ENCODE measurements around the gene ENO2.
A peak's percentile ranks its signal among the peaks of the same experiment; 100 is the strongest.

Gene ENO2

DNA sequence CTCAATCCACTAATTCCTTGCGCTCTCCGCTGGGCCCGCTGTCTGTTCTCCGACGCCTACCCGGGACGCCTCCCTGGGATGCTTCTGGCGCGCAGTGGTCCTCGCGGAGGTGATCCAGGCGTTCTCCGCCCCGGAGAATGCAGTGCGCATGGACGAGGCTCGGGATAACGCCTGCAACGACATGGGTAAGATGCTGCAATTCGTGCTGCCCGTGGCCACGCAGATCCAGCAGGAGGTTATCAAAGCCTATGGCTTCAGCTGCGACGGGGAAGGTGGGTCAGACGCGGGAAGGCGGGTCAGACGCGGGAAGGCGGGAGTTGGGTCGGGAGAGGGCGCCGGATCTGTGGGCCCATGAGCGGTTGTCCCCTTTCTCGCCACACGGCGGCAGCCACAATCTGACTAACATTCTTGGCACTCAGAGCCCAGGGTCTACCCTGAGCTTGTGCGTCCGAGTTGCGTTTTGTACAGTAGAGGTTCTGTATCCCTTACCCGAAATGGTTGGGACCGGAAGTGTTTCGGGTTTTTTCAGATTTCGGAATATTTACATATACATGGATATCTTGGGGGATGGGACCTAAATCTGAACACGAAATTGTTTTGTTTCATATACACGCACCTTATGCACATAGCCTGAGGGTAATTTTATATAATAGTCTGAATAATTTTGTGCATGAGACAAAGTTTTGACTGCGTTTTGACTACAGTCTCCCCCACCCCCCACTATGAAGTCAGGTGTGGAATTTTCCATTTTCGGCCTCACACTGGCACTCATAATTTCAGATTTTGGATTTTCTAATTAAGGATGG, 30.2 kb downstream of the ENO2 start:
- no peaks in the 10 kb centered on the region for H3K9me2 ChIP-seq (replicated peaks; ENCODE audit: insufficient read depth, low read length)
- H3K27ac ChIP-seq (ENCODE audit: low read length), result peak overlapping the region; percentile 93
- peak overlapping the region; percentile 90 for H3K4me3 ChIP-seq (ENCODE audit: low read length)
- peak; percentile 92 for DNase-seq
- H4K20me1 ChIP-seq (ENCODE audit: insufficient read depth, low read length), result no peaks in the 10 kb centered on the region
- no peaks in the 10 kb centered on the region for H3K9me3 ChIP-seq (replicated peaks; ENCODE audit: insufficient read depth, low read length)
- H3K4me1 ChIP-seq (ENCODE audit: low read length), result peaks cover 24% of the 10 kb centered on the region
- H3K79me2 ChIP-seq (ENCODE audit: low read length), result peaks cover 9% of the 10 kb centered on the region; the same call in 1 of the 2 replicates
- no peak for TF ChIP-seq EZH2phosphoT487 (IDR thresholded peaks at IDR 0.05; ENCODE audit: low read length)
- TF ChIP-seq, protein P1, sequence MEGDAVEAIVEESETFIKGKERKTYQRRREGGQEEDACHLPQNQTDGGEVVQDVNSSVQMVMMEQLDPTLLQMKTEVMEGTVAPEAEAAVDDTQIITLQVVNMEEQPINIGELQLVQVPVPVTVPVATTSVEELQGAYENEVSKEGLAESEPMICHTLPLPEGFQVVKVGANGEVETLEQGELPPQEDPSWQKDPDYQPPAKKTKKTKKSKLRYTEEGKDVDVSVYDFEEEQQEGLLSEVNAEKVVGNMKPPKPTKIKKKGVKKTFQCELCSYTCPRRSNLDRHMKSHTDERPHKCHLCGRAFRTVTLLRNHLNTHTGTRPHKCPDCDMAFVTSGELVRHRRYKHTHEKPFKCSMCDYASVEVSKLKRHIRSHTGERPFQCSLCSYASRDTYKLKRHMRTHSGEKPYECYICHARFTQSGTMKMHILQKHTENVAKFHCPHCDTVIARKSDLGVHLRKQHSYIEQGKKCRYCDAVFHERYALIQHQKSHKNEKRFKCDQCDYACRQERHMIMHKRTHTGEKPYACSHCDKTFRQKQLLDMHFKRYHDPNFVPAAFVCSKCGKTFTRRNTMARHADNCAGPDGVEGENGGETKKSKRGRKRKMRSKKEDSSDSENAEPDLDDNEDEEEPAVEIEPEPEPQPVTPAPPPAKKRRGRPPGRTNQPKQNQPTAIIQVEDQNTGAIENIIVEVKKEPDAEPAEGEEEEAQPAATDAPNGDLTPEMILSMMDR (IDR thresholded peaks at IDR 0.05; ENCODE audit: low read length), result peak; percentile 92
- peak overlapping the region; percentile 87 for H3K9ac ChIP-seq (ENCODE audit: low read length)
- peaks cover 56% of the 10 kb centered on the region for H3F3A ChIP-seq (ENCODE audit: insufficient read depth, low read length)
- H3K36me3 ChIP-seq (replicated peaks; ENCODE audit: insufficient read depth, low read length), result no peaks in the 10 kb centered on the region
- peak overlapping the region; percentile 47; the same call in 1 of the 2 replicates for H2AFZ ChIP-seq (ENCODE audit: low read length)
- H3K27me3 ChIP-seq (replicated peaks; ENCODE audit: insufficient read depth, low read length), result no peaks in the 10 kb centered on the region
- H3K4me2 ChIP-seq (ENCODE audit: low read depth, low read length), result peak overlapping the region; percentile 84

DNA sequence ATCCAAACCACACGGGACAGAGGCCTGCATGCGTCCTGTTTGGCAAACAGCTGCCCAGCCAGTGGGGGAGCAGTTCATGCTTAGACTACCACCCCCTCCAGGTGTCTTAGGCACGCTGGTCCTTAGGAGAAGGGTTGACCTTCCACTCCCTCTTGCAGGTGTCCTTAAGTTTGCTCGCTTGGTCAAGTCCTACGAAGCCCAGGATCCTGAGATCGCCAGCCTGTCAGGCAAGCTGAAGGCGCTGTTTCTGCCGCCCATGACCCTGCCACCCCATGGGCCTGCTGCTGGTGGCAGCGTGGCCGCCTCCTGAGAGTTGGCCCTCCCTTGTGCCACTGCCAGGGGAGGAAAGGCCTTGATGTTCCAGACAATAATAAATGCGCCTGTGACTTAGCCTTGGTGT, 31.2 kb downstream of the ENO2 start:
- Histone ChIP-seq H3K9me3 (replicated peaks; ENCODE audit: insufficient read depth, low read length) (no peaks in the 10 kb centered on the region), H3K36me3 (replicated peaks; ENCODE audit: insufficient read depth, low read length) (no peaks in the 10 kb centered on the region), H3K27me3 (replicated peaks; ENCODE audit: insufficient read depth, low read length) (no peaks in the 10 kb centered on the region), H3F3A (ENCODE audit: insufficient read depth, low read length) (peaks cover 60% of the 10 kb centered on the region), H3K4me1 (ENCODE audit: low read length) (peaks cover 34% of the 10 kb centered on the region), H3K9ac (ENCODE audit: low read length) (peak overlapping the region; percentile 87), H2AFZ (ENCODE audit: low read length) (no peak overlapping the region), H3K79me2 (ENCODE audit: low read length) (peaks cover 17% of the 10 kb centered on the region), H3K4me3 (ENCODE audit: low read length) (peak overlapping the region; percentile 90), H3K27ac (ENCODE audit: low read length) (peak overlapping the region; percentile 93), H3K4me2 (ENCODE audit: low read depth, low read length) (peak overlapping the region; percentile 84), H4K20me1 (ENCODE audit: insufficient read depth, low read length) (no peaks in the 10 kb centered on the region), H3K9me2 (replicated peaks; ENCODE audit: insufficient read depth, low read length) (no peaks in the 10 kb centered on the region)
- no peak for TF ChIP-seq EZH2 (optimal IDR thresholded peaks at IDR 0.05; ENCODE audit: low read depth, low read length)
- no peak for TF ChIP-seq EZH2phosphoT487 (IDR thresholded peaks at IDR 0.05; ENCODE audit: low read length)
- TF ChIP-seq, protein P1 (IDR thresholded peaks at IDR 0.05; ENCODE audit: low read length), result no peak
- peak; percentile 57 for DNase-seq

DNA sequence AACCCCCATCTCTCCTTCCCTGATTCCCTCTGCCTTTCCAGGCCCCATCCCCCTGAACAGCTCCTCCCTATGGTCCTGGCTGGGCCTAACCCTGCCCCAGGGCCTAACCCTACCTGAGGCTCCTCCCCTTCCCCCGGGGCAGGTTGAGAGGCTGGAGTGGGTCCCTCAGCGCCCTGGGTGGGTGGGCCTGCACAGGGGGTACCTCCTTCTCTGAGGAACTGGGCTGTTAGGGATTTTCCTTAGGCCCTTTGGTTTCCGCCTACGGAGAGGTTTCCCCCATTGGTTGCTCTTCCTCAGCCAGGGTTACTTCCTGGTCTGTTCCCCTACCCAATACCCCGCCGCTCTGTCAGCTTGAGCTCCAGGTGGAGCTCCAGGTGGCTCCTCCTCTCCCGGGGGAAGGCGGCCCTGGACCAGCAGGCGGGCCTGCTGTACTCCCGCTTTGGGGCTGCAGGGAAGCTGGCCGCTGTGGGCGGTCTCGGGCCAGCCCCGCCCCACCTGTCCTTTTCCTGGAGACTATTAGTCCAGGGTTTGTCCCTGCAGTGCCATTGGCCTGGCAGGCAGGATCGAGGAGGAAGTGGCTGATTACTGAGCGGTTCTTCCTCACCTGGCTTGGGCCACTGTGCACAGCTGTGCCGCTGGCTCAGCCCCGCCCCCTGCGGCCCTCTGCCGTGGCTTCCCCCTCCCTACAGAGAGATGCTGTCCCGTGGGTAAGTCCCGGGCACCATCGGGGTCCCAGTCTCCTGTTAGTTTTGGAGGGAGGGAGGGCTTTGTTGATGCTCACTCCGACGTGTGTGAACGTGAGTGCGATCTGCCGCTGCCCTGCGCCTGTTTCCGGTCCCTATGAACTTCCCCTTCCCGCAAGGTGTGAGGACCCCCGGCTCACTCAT, 31.9 kb downstream of the ENO2 start:
- peak overlapping the region; percentile 87 for H3K9ac ChIP-seq (ENCODE audit: low read length)
- no peaks in the 10 kb centered on the region for H4K20me1 ChIP-seq (ENCODE audit: insufficient read depth, low read length)
- peaks cover 64% of the 10 kb centered on the region for H3F3A ChIP-seq (ENCODE audit: insufficient read depth, low read length)
- TF ChIP-seq EZH2 (optimal IDR thresholded peaks at IDR 0.05; ENCODE audit: low read depth, low read length), result no peak
- TF ChIP-seq EZH2phosphoT487 (IDR thresholded peaks at IDR 0.05; ENCODE audit: low read length), result no peak
- TF ChIP-seq, protein P1 (IDR thresholded peaks at IDR 0.05; ENCODE audit: low read length), result no peak
- peak overlapping the region; percentile 28; the same call in 1 of the 2 replicates for H2AFZ ChIP-seq (ENCODE audit: low read length)
- H3K4me3 ChIP-seq (ENCODE audit: low read length), result peak overlapping the region; percentile 90
- no peaks in the 10 kb centered on the region for H3K9me2 ChIP-seq (replicated peaks; ENCODE audit: insufficient read depth, low read length)
- no peaks in the 10 kb centered on the region for H3K36me3 ChIP-seq (replicated peaks; ENCODE audit: insufficient read depth, low read length)
- peaks cover 38% of the 10 kb centered on the region for H3K4me1 ChIP-seq (ENCODE audit: low read length)
- peak; percentile 84 for DNase-seq
- no peaks in the 10 kb centered on the region for H3K27me3 ChIP-seq (replicated peaks; ENCODE audit: insufficient read depth, low read length)
- H3K79me2 ChIP-seq (ENCODE audit: low read length), result peaks cover 24% of the 10 kb centered on the region
- H3K27ac ChIP-seq (ENCODE audit: low read length), result peak overlapping the region; percentile 93
- peak overlapping the region; percentile 84 for H3K4me2 ChIP-seq (ENCODE audit: low read depth, low read length)
- no peaks in the 10 kb centered on the region for H3K9me3 ChIP-seq (replicated peaks; ENCODE audit: insufficient read depth, low read length)

Data from MM.1S (cell line).